Loucy (cell line): ENCODE results near the gene SHB.

Experiments used
- EZH2phosphoT487 ChIP-seq: fragments of 200-600 bp; IDR thresholded peaks from 2 replicates; pipeline ENCODE4 v1.6.1; 2018; ENCODE audit warnings: antibody characterized with exemption, mild to moderate bottlenecking, moderate library complexity, borderline replicate concordance
- TF ChIP-seq, protein P1 (sequence below): fragments of 200-600 bp; sonication (generic); conservative IDR thresholded peaks from 2 replicates; pipeline ENCODE4 v1.5.1; 2014; ENCODE audit warnings: mild to moderate bottlenecking, antibody characterized with exemption, low read length

DNA sequence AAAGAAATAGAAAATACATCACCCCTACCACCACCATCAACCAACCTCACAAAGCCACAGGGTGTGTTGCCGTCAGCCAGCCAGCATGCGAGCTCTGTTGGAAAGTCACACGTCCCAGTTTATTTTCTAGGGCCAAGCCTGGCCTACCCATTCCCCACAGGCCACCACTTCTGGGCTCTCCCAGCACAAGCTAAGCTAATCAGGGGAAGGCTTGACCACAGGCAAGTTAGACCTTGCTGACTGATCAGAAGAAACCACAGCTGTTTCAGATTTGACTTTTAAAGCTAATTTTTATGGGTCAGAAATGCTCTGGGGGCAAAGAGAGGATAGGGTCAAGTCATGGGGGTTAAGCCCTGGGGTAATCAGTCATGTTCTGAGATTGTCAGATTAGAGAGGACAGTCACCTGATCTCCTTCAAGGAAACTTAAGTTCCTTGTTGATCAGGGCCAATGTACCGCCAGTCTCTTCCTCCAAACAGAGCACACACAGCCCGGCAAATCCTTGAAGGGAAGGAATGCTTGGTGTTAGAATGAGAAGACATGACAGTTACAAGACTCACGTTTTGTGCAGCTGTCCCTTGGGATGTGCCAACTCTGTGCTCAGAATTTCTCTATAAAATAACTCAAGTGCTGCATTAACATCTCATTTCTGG lies 7.6 kb downstream of the SHB start:
- TF ChIP-seq, protein P1, sequence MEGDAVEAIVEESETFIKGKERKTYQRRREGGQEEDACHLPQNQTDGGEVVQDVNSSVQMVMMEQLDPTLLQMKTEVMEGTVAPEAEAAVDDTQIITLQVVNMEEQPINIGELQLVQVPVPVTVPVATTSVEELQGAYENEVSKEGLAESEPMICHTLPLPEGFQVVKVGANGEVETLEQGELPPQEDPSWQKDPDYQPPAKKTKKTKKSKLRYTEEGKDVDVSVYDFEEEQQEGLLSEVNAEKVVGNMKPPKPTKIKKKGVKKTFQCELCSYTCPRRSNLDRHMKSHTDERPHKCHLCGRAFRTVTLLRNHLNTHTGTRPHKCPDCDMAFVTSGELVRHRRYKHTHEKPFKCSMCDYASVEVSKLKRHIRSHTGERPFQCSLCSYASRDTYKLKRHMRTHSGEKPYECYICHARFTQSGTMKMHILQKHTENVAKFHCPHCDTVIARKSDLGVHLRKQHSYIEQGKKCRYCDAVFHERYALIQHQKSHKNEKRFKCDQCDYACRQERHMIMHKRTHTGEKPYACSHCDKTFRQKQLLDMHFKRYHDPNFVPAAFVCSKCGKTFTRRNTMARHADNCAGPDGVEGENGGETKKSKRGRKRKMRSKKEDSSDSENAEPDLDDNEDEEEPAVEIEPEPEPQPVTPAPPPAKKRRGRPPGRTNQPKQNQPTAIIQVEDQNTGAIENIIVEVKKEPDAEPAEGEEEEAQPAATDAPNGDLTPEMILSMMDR = no peak
- no peak for TF ChIP-seq EZH2phosphoT487
